OCI-LY1 (cell line): Measurements from ENCODE around the gene RABGAP1L.
"Not testable (repeated sequence)": the region's sequence is repeated elsewhere in the genome, so short reads cannot be mapped to it uniquely, and the experiment has no call there.

Source experiments
- H2AFZ ChIP-seq: fragments of 200-600 bp; sonication (generic), shearing (Covaris generic); 2 replicates; pipeline ENCODE4 v1.6.0; 2014; ENCODE audit warnings: antibody characterized with exemption, mild to moderate bottlenecking, low read length
- H3F3A ChIP-seq: fragments of 200-600 bp; sonication (generic), shearing (Covaris generic); 2 replicates; pipeline ENCODE4 v1.6.0; 2014; ENCODE audit warnings: mild to moderate bottlenecking, antibody characterized with exemption, low read length, moderate library complexity; ENCODE audit not compliant: insufficient read depth
- H3K27ac ChIP-seq: fragments of 200-600 bp; sonication (generic); 2 replicates; pipeline ENCODE4 v1.5.1; 2014; ENCODE audit warnings: low read length, mixed run types, mild to moderate bottlenecking, low read depth; ENCODE audit not compliant: poor library complexity, severe bottlenecking
- H3K27me3 ChIP-seq: fragments of 200-600 bp; sonication (generic); 2 replicates; pipeline ENCODE4 v1.6.0; 2014; ENCODE audit warnings: antibody characterized with exemption, mild to moderate bottlenecking, low read length, moderate library complexity; ENCODE audit not compliant: insufficient read depth
- H3K36me3 ChIP-seq: fragments of 200-600 bp; sonication (generic); 2 replicates; pipeline ENCODE4 v1.6.1; 2014; ENCODE audit warnings: mild to moderate bottlenecking, antibody characterized with exemption, low read length, moderate library complexity, mixed read lengths; ENCODE audit not compliant: insufficient read depth
- H3K4me1 ChIP-seq: fragments of 200-600 bp; sonication (generic); 2 replicates; pipeline ENCODE4 v1.5.1; 2014; ENCODE audit warnings: mild to moderate bottlenecking, low read length, moderate library complexity; ENCODE audit not compliant: insufficient read depth, severe bottlenecking
- H3K4me2 ChIP-seq: fragments of 200-600 bp; sonication (generic), shearing (Covaris generic); 2 replicates; pipeline ENCODE4 v1.6.1; 2014; ENCODE audit warnings: low read length
- H3K4me3 ChIP-seq: fragments of 200-600 bp; sonication (generic); 2 replicates; pipeline ENCODE4 v1.5.1; 2014; ENCODE audit warnings: low read length, low read depth, mild to moderate bottlenecking, mixed read lengths; ENCODE audit not compliant: poor library complexity, severe bottlenecking
- H3K79me2 ChIP-seq: fragments of 200-600 bp; shearing (Covaris generic); 2 replicates; pipeline ENCODE4 v1.6.1; 2016; ENCODE audit warnings: mixed run types, low read length, mixed read lengths; ENCODE audit not compliant: insufficient read depth
- H3K9ac ChIP-seq: fragments of 200-600 bp; sonication (generic), shearing (Covaris generic); 2 replicates; pipeline ENCODE4 v1.6.1; 2014; ENCODE audit warnings: mild to moderate bottlenecking, low read length, mixed read lengths
- H3K9me2 ChIP-seq: fragments of 200-600 bp; sonication (generic), shearing (Covaris generic); 2 replicates; pipeline ENCODE4 v1.6.1; 2014; ENCODE audit warnings: low read depth, mild to moderate bottlenecking, low read length, mixed read lengths
- H3K9me3 ChIP-seq: fragments of 200-600 bp; shearing (Covaris generic); 2 replicates; pipeline ENCODE4 v1.6.1; 2014; ENCODE audit warnings: low read length, mixed read lengths
- H4K20me1 ChIP-seq: fragments of 200-600 bp; sonication (generic), shearing (Covaris generic); 2 replicates; pipeline ENCODE4 v1.6.0; 2016; ENCODE audit warnings: mild to moderate bottlenecking, low read length; ENCODE audit not compliant: insufficient read depth
- EZH2 ChIP-seq: fragments of 200-600 bp; sonication (generic), shearing (Covaris generic); IDR thresholded peaks from 2 replicates; pipeline ENCODE4 v1.8.0; 2017; ENCODE audit warnings: borderline replicate concordance, mixed run types, mild to moderate bottlenecking, antibody characterized with exemption, low read length, moderate library complexity, mixed read lengths
- TF ChIP-seq, protein P1 (sequence below): fragments of 200-600 bp; sonication (generic), shearing (Covaris generic); IDR thresholded peaks from 2 replicates; pipeline ENCODE4 v1.5.1; 2017; ENCODE audit warnings: mild to moderate bottlenecking, antibody characterized with exemption, low read length, moderate library complexity, mixed read lengths

Gene RABGAP1L

DNA sequence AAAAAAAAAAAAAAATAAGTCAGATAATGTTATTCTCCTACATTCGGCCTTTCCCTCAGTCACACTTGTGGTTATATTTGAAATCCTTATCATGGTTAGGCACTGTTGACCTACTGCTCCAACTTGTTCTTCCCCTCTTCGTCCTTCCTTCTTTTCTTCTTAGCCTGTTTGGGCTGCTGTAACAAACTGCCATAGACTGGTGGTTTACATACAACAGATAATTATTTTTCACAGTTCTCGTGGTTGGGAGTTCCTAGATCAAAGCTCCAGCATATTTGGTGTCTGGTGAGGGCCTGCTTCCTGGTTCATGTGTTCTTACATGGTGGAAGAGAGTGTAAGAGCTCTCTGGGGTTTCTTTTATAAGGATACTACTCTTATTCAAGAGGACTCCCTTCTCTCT, 73.4 kb downstream of the RABGAP1L start:
- H3K4me1 ChIP-seq, result no peaks in the 10 kb centered on the region
- H2AFZ ChIP-seq, result no peak overlapping the region
- H3K79me2 ChIP-seq, result no peaks in the 10 kb centered on the region
- H3F3A ChIP-seq, result no peaks in the 10 kb centered on the region
- no peak for TF ChIP-seq EZH2
- TF ChIP-seq, protein P1, sequence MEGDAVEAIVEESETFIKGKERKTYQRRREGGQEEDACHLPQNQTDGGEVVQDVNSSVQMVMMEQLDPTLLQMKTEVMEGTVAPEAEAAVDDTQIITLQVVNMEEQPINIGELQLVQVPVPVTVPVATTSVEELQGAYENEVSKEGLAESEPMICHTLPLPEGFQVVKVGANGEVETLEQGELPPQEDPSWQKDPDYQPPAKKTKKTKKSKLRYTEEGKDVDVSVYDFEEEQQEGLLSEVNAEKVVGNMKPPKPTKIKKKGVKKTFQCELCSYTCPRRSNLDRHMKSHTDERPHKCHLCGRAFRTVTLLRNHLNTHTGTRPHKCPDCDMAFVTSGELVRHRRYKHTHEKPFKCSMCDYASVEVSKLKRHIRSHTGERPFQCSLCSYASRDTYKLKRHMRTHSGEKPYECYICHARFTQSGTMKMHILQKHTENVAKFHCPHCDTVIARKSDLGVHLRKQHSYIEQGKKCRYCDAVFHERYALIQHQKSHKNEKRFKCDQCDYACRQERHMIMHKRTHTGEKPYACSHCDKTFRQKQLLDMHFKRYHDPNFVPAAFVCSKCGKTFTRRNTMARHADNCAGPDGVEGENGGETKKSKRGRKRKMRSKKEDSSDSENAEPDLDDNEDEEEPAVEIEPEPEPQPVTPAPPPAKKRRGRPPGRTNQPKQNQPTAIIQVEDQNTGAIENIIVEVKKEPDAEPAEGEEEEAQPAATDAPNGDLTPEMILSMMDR, result no peak
- H3K27ac ChIP-seq, result no peak overlapping the region
- no peak overlapping the region for H3K4me2 ChIP-seq
- peaks cover 19% of the 10 kb centered on the region for H3K36me3 ChIP-seq
- H3K9ac ChIP-seq, result no peak overlapping the region
- no peaks in the 10 kb centered on the region for H3K9me3 ChIP-seq
- H4K20me1 ChIP-seq, result no peaks in the 10 kb centered on the region
- no peak overlapping the region for H3K4me3 ChIP-seq
- H3K9me2 ChIP-seq, result no peaks in the 10 kb centered on the region
- no peaks in the 10 kb centered on the region for H3K27me3 ChIP-seq

DNA sequence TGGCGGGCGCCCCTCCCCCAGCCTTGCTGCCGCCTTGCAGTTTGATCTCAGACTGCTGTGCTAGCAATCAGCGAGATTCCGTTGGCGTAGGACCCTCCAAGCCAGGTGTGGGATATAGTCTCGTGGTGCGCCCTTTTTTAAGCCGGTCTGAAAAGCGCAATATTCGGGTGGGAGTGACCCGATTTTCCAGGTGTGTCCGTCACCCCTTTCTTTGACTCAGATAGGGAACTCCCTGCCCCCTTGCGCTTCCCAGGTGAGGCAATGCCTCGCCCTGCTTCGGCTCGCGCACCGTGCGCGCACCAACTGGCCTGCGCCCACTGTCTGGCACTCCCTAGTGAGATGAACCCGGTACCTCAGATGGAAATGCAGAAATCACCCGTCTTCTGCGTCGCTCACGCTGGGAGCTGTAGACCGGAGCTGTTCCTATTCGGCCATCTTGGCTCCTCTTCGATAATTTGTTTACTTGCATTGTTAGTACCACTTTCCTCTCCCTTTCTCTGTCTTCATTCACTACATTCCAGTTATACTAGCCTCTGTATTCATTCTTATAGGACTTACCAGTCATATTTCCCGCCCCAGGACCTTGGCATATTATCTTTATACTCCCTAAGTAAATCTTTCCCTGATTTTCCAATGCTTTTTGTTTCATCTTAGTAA, 79.7 kb downstream of the RABGAP1L start:
- not testable (repeated sequence) for H3K4me1 ChIP-seq, H3F3A ChIP-seq, H4K20me1 ChIP-seq, H2AFZ ChIP-seq, H3K9ac ChIP-seq, H3K4me3 ChIP-seq, H3K4me2 ChIP-seq, H3K36me3 ChIP-seq, H3K27me3 ChIP-seq, H3K79me2 ChIP-seq, H3K27ac ChIP-seq, H3K9me3 ChIP-seq, H3K9me2 ChIP-seq

DNA sequence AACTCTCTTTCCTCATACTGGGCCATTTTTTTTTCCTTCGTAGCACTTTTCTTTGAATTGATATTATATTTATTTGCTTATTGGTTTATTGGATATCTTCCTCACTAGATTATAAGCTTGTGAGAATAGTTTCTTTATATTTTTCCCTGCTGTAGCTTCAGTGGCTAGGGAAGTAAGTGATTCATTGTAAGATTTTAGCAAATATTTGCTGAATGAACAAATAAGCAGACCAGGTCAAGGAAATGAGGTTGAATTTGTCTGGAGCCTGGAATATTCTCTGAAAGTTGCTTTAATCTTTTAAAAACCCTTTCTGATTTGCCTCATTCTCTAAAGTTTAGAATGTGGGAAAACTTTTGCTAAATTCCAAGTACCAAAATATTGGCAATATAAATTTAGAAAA, 80.2 kb downstream of the RABGAP1L start:
- H3K27me3 ChIP-seq, result no peaks in the 10 kb centered on the region
- H3K27ac ChIP-seq, result no peak overlapping the region
- H3K4me2 ChIP-seq, result no peak overlapping the region
- H3K4me1 ChIP-seq, result no peaks in the 10 kb centered on the region
- H3K4me3 ChIP-seq, result no peak overlapping the region
- H4K20me1 ChIP-seq, result no peaks in the 10 kb centered on the region
- no peak overlapping the region for H3K9ac ChIP-seq
- H3K36me3 ChIP-seq, result peaks cover 11% of the 10 kb centered on the region
- H3K9me3 ChIP-seq, result no peaks in the 10 kb centered on the region
- no peak overlapping the region for H2AFZ ChIP-seq
- no peaks in the 10 kb centered on the region for H3K9me2 ChIP-seq
- H3K79me2 ChIP-seq, result no peaks in the 10 kb centered on the region
- no peak for TF ChIP-seq EZH2
- TF ChIP-seq, protein P1, result no peak
- H3F3A ChIP-seq, result 0 out of 2 replicates have a peak, but pooled peaks cover 4% of the 10 kb centered on the region

DNA sequence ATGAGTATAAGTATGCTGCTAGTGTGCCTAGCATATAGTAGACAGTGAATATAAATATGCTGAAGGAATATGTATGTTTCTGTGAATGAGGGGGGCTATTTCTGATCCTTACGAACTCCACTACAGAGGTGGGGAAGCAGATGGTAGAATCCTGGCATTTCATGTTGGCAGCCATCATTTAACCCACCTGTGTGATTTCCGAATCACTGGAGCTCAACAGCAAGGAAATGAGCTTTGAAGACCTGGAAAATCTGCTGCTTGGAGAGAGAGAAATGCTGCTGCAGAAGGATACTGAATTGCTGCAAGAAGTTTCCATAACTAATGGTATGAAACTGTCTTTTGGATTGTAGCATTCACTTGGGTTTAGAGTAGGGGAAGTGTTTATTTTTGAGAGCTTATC, 83.5 kb downstream of the RABGAP1L start:
- Histone ChIP-seq H3K4me3 (no peak overlapping the region), H3K9ac (no peak overlapping the region), H3K4me2 (no peak overlapping the region), H3K27me3 (no peaks in the 10 kb centered on the region), H3K9me2 (no peaks in the 10 kb centered on the region), H2AFZ (no peak overlapping the region), H3K36me3 (peaks cover 22% of the 10 kb centered on the region), H3K79me2 (no peaks in the 10 kb centered on the region), H3K9me3 (no peaks in the 10 kb centered on the region), H4K20me1 (no peaks in the 10 kb centered on the region), H3F3A (peaks cover 8% of the 10 kb centered on the region; the same call in 1 of the 2 replicates), H3K27ac (no peak overlapping the region), H3K4me1 (no peaks in the 10 kb centered on the region)
- TF ChIP-seq, protein P1, result no peak
- no peak for TF ChIP-seq EZH2
